GM19351 (cell line): ENCODE data around the gene TRIM2.
A peak's percentile ranks its signal among the peaks of the same experiment; 100 is the strongest.
"Not testable (repeated sequence)": the region's sequence is repeated elsewhere in the genome, so short reads cannot be mapped to it uniquely, and the experiment has no call there.

ENCODE experiments used
- ATAC-seq: cut with Tn5 transposase; IDR thresholded peaks from one replicate; pipeline ENCODE4 v1.9.1; 2021; ENCODE audit warnings: mild to moderate bottlenecking, moderate library complexity; ENCODE audit not compliant: unreplicated experiment

Gene TRIM2

GRCh38 chr4:153186046-153186728 is 18.1 kb upstream of the TRIM2 start:
- no peak for ATAC-seq

- ATAC-seq, result no peak
Measured at GRCh38 chr4:153189016-153189801, 15.0 kb upstream of the TRIM2 start.

GRCh38 chr4:153191795-153192363 is 12.4 kb upstream of the TRIM2 start:
- no peak for ATAC-seq

GRCh38 chr4:153197301-153197700 is 6.9 kb upstream of the TRIM2 start:
- no peak for ATAC-seq

- ATAC-seq, result no peak
Measured at GRCh38 chr4:153198719-153199118, 5.5 kb upstream of the TRIM2 start.

- not testable (repeated sequence) for ATAC-seq
Measured at GRCh38 chr4:153203746-153204145, 497 bp upstream of the TRIM2 start.

GRCh38 chr4:153204728-153205648 is 745 bp downstream of the TRIM2 start:
- ATAC-seq, result no peak

GRCh38 chr4:153205757-153206156 is 1.5 kb downstream of the TRIM2 start:
- ATAC-seq, result no peak

- ATAC-seq, result no peak
Measured at GRCh38 chr4:153206534-153206933, 2.3 kb downstream of the TRIM2 start.

- ATAC-seq, result no peak
Measured at GRCh38 chr4:153207027-153207426, 2.8 kb downstream of the TRIM2 start.

GRCh38 chr4:153207567-153207966 is 3.3 kb downstream of the TRIM2 start:
- ATAC-seq, result no peak

GRCh38 chr4:153209410-153209809 is 5.2 kb downstream of the TRIM2 start:
- ATAC-seq, result no peak

GRCh38 chr4:153210727-153211126 is 6.5 kb downstream of the TRIM2 start:
- no peak for ATAC-seq

- ATAC-seq, result no peak
Measured at GRCh38 chr4:153211986-153212728, 7.9 kb downstream of the TRIM2 start.

- no peak for ATAC-seq
Measured at GRCh38 chr4:153212736-153213135, 8.5 kb downstream of the TRIM2 start.

- no peak for ATAC-seq
Measured at GRCh38 chr4:153215921-153216320, 11.7 kb downstream of the TRIM2 start.

GRCh38 chr4:153216546-153216945 is 12.3 kb downstream of the TRIM2 start:
- no peak for ATAC-seq

- ATAC-seq, result peak; percentile 76
Measured at GRCh38 chr4:153217440-153217839, 13.2 kb downstream of the TRIM2 start.

- no peak for ATAC-seq
Measured at GRCh38 chr4:153218961-153219360, 14.7 kb downstream of the TRIM2 start.

- no peak for ATAC-seq
Measured at GRCh38 chr4:153220682-153221395, 16.6 kb downstream of the TRIM2 start.
